NCI-H128 (cell line): Measurements from ENCODE around the gene CD37.
"Not testable (repeated sequence)": the region's sequence is repeated elsewhere in the genome, so short reads cannot be mapped to it uniquely, and the experiment has no call there.

Experiments
- DNase-seq: peaks from one replicate; lab custom pipeline; 2025; ENCODE audit not compliant: unreplicated experiment; lab: John Stamatoyannopoulos, UW

CD37 gene

GRCh38 chr19:49327878-49328544 is 7.2 kb upstream of the CD37 start:
- no peak for DNase-seq

- no peak for DNase-seq
Observed at GRCh38 chr19:49328741-49329140, 6.5 kb upstream of the CD37 start.

GRCh38 chr19:49331187-49331586 is 4.0 kb upstream of the CD37 start:
- DNase-seq, result not testable (repeated sequence)

GRCh38 chr19:49331616-49332055 is 3.6 kb upstream of the CD37 start:
- DNase-seq, result no peak

- DNase-seq, result not testable (repeated sequence)
Observed at GRCh38 chr19:49332691-49333417, 2.4 kb upstream of the CD37 start.

GRCh38 chr19:49333418-49333805 is 1.8 kb upstream of the CD37 start:
- DNase-seq, result no peak

GRCh38 chr19:49333811-49334288 is 1.4 kb upstream of the CD37 start:
- no peak for DNase-seq

- no peak for DNase-seq
Observed at GRCh38 chr19:49335784-49336481, 727 bp downstream of the CD37 start.

GRCh38 chr19:49336482-49337266 is 1.5 kb downstream of the CD37 start:
- DNase-seq, result no peak

GRCh38 chr19:49337267-49338022 is 2.2 kb downstream of the CD37 start:
- DNase-seq, result no peak

- DNase-seq, result no peak
Observed at GRCh38 chr19:49338023-49338677, 2.9 kb downstream of the CD37 start.

GRCh38 chr19:49338691-49339300 is 3.6 kb downstream of the CD37 start:
- DNase-seq, result no peak

GRCh38 chr19:49339301-49340068 is 4.3 kb downstream of the CD37 start:
- DNase-seq, result no peak

GRCh38 chr19:49340069-49340864 is 5.1 kb downstream of the CD37 start:
- DNase-seq, result no peak

GRCh38 chr19:49340865-49341718 is 5.9 kb downstream of the CD37 start:
- DNase-seq, result no peak

GRCh38 chr19:49342291-49342721 is 7.1 kb downstream of the CD37 start:
- DNase-seq, result no peak

- DNase-seq, result no peak
Observed at GRCh38 chr19:49343123-49343522, 7.9 kb downstream of the CD37 start.
